ENCODE measurements around the gene GADD45G. TPM values are rescaled to one million over a fixed set of nuclear protein-coding genes. Genes with fewer than 3 reads are reported as not detected.
A peak's percentile ranks its signal among the peaks of the same experiment; 100 is the strongest.

GADD45G gene
- total RNA-seq, 1 donor from 2014 or later: 16.2 TPM

DNA sequence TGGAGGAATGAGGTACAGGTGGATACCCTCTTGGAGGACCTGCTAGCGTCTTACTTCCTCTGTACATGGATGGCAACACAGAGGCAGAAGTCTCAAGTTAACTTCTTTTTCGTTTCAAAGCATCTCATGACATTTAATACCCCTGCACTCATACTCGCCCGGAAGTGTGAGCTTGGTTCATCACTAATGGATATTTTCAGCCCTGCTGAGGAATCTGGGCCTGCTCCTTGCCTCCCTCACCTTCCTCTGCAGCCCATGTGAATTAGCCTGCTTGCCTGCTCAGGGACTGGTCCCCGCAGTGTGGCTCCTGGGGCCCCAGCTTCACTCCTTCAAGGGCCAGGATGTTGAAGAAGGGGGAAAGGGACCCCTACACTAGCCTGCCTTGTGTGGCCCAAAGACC, 34.1 kb downstream of the GADD45G start:
- H3K27me3 ChIP-seq: no peaks in the 10 kb centered on the region
- intact Hi-C loops (cut with DNase I): no loop called here
- peaks cover 65% of the 10 kb centered on the region for H3K4me1 ChIP-seq
- TF ChIP-seq POLR2A (IDR thresholded peaks at IDR 0.05): no peak
- TF ChIP-seq POLR2AphosphoS5 (IDR thresholded peaks at IDR 0.05; ENCODE audit: insufficient read depth in 1 of 2, low read depth in 1 of 2): no peak
- TF ChIP-seq, protein P1, sequence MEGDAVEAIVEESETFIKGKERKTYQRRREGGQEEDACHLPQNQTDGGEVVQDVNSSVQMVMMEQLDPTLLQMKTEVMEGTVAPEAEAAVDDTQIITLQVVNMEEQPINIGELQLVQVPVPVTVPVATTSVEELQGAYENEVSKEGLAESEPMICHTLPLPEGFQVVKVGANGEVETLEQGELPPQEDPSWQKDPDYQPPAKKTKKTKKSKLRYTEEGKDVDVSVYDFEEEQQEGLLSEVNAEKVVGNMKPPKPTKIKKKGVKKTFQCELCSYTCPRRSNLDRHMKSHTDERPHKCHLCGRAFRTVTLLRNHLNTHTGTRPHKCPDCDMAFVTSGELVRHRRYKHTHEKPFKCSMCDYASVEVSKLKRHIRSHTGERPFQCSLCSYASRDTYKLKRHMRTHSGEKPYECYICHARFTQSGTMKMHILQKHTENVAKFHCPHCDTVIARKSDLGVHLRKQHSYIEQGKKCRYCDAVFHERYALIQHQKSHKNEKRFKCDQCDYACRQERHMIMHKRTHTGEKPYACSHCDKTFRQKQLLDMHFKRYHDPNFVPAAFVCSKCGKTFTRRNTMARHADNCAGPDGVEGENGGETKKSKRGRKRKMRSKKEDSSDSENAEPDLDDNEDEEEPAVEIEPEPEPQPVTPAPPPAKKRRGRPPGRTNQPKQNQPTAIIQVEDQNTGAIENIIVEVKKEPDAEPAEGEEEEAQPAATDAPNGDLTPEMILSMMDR (IDR thresholded peaks at IDR 0.05): no peak
- no peaks in the 10 kb centered on the region for H3K9me3 ChIP-seq
- peak overlapping the region; percentile 85 for H3K27ac ChIP-seq
- no peaks in the 10 kb centered on the region for H3K36me3 ChIP-seq
- no peak for DNase-seq (ENCODE audit: extremely low spot score in 2 of 2)
- H3K4me3 ChIP-seq: no peak overlapping the region

DNA sequence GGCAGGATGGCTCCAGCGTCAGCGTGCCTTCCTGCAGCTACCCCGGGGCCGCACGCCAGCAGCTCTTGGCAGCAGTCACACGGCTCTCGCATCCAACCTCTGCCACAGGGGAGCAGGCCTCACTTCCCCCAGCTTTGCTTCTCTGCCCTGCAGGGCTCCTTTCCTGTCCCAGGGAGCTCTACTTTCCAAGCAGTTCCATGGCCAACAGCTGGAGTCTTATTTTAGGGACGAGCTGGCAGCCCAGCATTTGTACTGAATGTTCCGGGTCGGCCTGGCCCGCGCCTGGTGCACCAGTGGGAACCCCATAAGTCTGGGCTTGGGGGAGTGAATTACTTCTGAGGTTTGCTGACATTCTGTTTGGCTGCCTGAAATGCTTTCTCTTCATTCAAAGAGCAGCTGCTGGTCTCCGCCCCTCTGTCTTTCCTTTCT, 34.6 kb downstream of the GADD45G start:
- H3K4me1 ChIP-seq: peaks cover 61% of the 10 kb centered on the region
- no peak for DNase-seq (ENCODE audit: extremely low spot score in 2 of 2)

DNA sequence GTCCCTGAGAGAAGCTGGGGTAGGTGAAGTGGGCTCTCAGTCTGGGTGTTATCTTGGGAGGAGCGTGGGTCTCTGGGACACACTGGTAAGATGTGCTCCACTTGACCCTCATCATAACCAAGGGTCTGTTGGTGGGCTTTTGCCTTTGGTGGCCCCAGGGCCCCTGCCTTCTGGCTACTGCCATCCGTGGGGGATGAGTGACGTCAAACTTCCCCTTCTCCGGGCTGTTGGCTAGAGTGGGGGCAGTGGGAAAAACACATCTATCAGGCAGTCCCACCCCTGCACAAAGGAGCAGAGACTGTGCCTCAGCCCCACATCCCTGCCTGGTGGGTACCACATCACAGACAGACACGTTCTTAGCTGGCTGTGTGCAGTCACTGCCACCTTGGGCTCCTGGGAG, 35.1 kb downstream of the GADD45G start:
- H3K4me3 ChIP-seq: peak overlapping the region; percentile 26 to 27
- intact Hi-C loops (cut with DNase I): no loop called here
- H3K9me3 ChIP-seq: no peaks in the 10 kb centered on the region
- peaks cover 55% of the 10 kb centered on the region for H3K4me1 ChIP-seq
- no peaks in the 10 kb centered on the region for H3K36me3 ChIP-seq
- DNase-seq (ENCODE audit: extremely low spot score in 2 of 2): no peak
- no peak for TF ChIP-seq POLR2AphosphoS5 (IDR thresholded peaks at IDR 0.05; ENCODE audit: insufficient read depth in 1 of 2, low read depth in 1 of 2)
- TF ChIP-seq, protein P1 (IDR thresholded peaks at IDR 0.05): no peak
- no peak for TF ChIP-seq POLR2A (IDR thresholded peaks at IDR 0.05)
- H3K27me3 ChIP-seq: no peaks in the 10 kb centered on the region
- H3K27ac ChIP-seq: peak overlapping the region; percentile 85

More for the DNA sequence above, 34.6 kb downstream of the GADD45G start:
- Histone ChIP-seq H3K27me3 (no peaks in the 10 kb centered on the region), H3K27ac (peak overlapping the region; percentile 85), H3K9me3 (no peaks in the 10 kb centered on the region), H3K36me3 (no peaks in the 10 kb centered on the region), H3K4me3 (peak overlapping the region; percentile 26 to 27)
- TF ChIP-seq POLR2AphosphoS5 (IDR thresholded peaks at IDR 0.05; ENCODE audit: insufficient read depth in 1 of 2, low read depth in 1 of 2): peak; percentile 87 to 91
- TF ChIP-seq, protein P1 (IDR thresholded peaks at IDR 0.05): peak in 1 of 3 experiments; percentile 14
- TF ChIP-seq POLR2A (IDR thresholded peaks at IDR 0.05): no peak
- intact Hi-C loops (cut with DNase I): no loop called here

DNA sequence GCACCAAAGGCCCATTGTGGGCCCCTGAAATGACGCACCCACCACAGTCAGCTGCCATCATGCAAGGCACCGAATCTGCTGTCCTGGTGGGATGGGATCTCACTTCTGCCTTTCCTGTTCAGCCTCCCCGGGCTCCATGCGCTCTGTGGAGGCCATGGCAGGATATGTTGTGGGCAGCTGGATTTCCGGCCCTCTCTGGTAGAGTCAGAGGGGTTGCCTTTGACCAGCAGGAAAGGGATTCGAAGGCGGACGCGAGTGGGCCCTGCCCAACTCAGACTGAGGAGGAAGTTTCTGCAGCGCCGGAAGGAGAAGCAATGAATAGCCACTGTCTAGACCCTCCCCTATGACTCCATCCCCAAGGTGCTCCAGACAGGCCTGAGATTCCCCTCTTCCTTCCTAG, 35.5 kb downstream of the GADD45G start:
- TF ChIP-seq POLR2AphosphoS5 (IDR thresholded peaks at IDR 0.05; ENCODE audit: insufficient read depth in 1 of 2, low read depth in 1 of 2): no peak
- TF ChIP-seq, protein P1 (IDR thresholded peaks at IDR 0.05): no peak
- TF ChIP-seq POLR2A (IDR thresholded peaks at IDR 0.05): no peak
- H3K4me1 ChIP-seq: peaks cover 52% of the 10 kb centered on the region
- intact Hi-C loops (cut with DNase I): no loop called here
- DNase-seq (ENCODE audit: extremely low spot score in 2 of 2): no peak
- no peaks in the 10 kb centered on the region for H3K27me3 ChIP-seq
- no peaks in the 10 kb centered on the region for H3K36me3 ChIP-seq
- no peaks in the 10 kb centered on the region for H3K9me3 ChIP-seq
- H3K27ac ChIP-seq: peak overlapping the region; percentile 85
- H3K4me3 ChIP-seq: peak overlapping the region; percentile 26 to 27

DNA sequence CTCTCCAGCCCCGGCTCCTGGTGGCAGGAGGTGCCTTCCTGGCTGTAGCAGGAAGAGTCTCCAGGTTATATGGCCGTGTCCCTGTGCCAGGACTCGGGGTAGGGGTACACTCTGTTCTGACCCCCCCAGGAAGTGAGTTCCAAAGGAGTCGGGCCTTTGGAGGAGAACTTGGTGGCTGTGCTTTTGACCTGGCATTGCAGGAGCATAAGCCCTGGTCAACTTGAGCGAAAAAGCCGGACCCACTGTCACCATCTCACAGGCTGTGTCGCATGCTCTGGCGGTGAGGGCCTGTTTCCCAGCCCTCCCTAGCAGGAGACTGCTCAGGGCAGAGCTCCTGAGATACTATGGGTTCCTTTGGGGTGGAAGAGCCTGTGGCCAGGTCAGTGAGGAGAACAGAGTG, 36.0 kb downstream of the GADD45G start:
- DNase-seq (ENCODE audit: extremely low spot score in 2 of 2): no peak
- Histone ChIP-seq H3K27ac (peak overlapping the region; percentile 85), H3K36me3 (no peaks in the 10 kb centered on the region), H3K27me3 (no peaks in the 10 kb centered on the region), H3K4me3 (peak overlapping the region in 1 of 2 donors; percentile 27), H3K4me1 (peaks cover 48% of the 10 kb centered on the region), H3K9me3 (no peaks in the 10 kb centered on the region)
- intact Hi-C loops (cut with DNase I): no loop called here
- TF ChIP-seq POLR2AphosphoS5 (IDR thresholded peaks at IDR 0.05; ENCODE audit: insufficient read depth in 1 of 2, low read depth in 1 of 2): no peak
- no peak for TF ChIP-seq POLR2A (IDR thresholded peaks at IDR 0.05)
- TF ChIP-seq, protein P1 (IDR thresholded peaks at IDR 0.05): no peak

Data from vagina (tissue), 2 donors.